Neural cell (in vitro differentiated cells): Measurements from ENCODE around the gene DUSP14. TPM values are rescaled to one million over a fixed set of nuclear protein-coding genes. Genes with fewer than 3 reads are reported as not detected.

ENCODE experiments used
- H2AFZ ChIP-seq: fragments of 200-600, 300-800 bp; sonication (generic), shearing (Covaris generic); 2 replicates; pipeline ENCODE4 v1.6.0; 2014; ENCODE audit warnings: low read depth, mild to moderate bottlenecking, antibody characterized with exemption, low read length, moderate library complexity
- H3F3A ChIP-seq: fragments of 200-600 bp; shearing (Covaris generic); 2 replicates; pipeline ENCODE4 v1.6.1; 2016; ENCODE audit warnings: mild to moderate bottlenecking, moderate library complexity, mixed read lengths, antibody characterized with exemption, low read length; ENCODE audit not compliant: insufficient read depth, poor library complexity, severe bottlenecking
- H3K27ac ChIP-seq: fragments of 200-600, 300-800 bp; sonication (generic), shearing (Covaris generic); 2 replicates; pipeline ENCODE4 v1.5.1; 2014; ENCODE audit warnings: mild to moderate bottlenecking, low read length, moderate library complexity
- H3K27me3 ChIP-seq: fragments of 300-800, 200-600 bp; sonication (generic), shearing (Covaris generic); 2 replicates; pipeline ENCODE4 v1.6.0; 2014; ENCODE audit warnings: mild to moderate bottlenecking, low read depth, low read length, moderate library complexity; ENCODE audit not compliant: insufficient read depth
- H3K36me3 ChIP-seq: fragments of 300-800, 200-600 bp; sonication (generic), shearing (Covaris generic); 2 replicates; pipeline ENCODE4 v1.5.1; 2014; ENCODE audit warnings: mild to moderate bottlenecking, antibody characterized with exemption, low read length, moderate library complexity; ENCODE audit not compliant: insufficient read depth
- H3K4me2 ChIP-seq: fragments of 300-800, 200-600 bp; sonication (generic), shearing (Covaris generic); 2 replicates; pipeline ENCODE4 v1.6.0; 2014; ENCODE audit warnings: mild to moderate bottlenecking, low read length
- H3K4me3 ChIP-seq: fragments of 300-800, 200-600 bp; sonication (generic), shearing (Covaris generic); 2 replicates; pipeline ENCODE4 v1.5.1; 2014; ENCODE audit warnings: mild to moderate bottlenecking, low read length, moderate library complexity
- H3K79me2 ChIP-seq: fragments of 200-600 bp; shearing (Covaris generic); replicated peaks from 2 replicates; pipeline ENCODE4 v1.6.0; 2014; ENCODE audit warnings: mild to moderate bottlenecking, low read length, moderate library complexity; ENCODE audit not compliant: insufficient read depth
- H3K9ac ChIP-seq: fragments of 300-800, 200-600 bp; sonication (generic), shearing (Covaris generic); 2 replicates; pipeline ENCODE4 v1.6.1; 2016; ENCODE audit warnings: mild to moderate bottlenecking, low read length, mixed read lengths
- H3K9me2 ChIP-seq: fragments of 200-600 bp; shearing (Covaris generic); 2 replicates; pipeline ENCODE4 v1.6.1; 2016; ENCODE audit warnings: mild to moderate bottlenecking, low read length, mixed read lengths; ENCODE audit not compliant: insufficient read depth
- H3K9me3 ChIP-seq: fragments of 200-600, 300-800 bp; sonication (generic), shearing (Covaris generic); 2 replicates; pipeline ENCODE4 v1.6.1; 2016; ENCODE audit warnings: mild to moderate bottlenecking, mixed run types, low read length, moderate library complexity, mixed read lengths
- H4K20me1 ChIP-seq: fragments of 200-600 bp; shearing (Covaris generic); 2 replicates; pipeline ENCODE4 v1.6.1; 2016; ENCODE audit warnings: mild to moderate bottlenecking, mixed run types; ENCODE audit not compliant: insufficient read depth
- CTCF ChIP-seq: fragments of 450-650 bp; IDR thresholded peaks from 2 replicates; pipeline ENCODE4 v1.5.1; 2014; ENCODE audit warnings: antibody characterized with exemption, mild to moderate bottlenecking, moderate library complexity; ENCODE audit not compliant: poor library complexity, severe bottlenecking
- EP300 ChIP-seq: fragments of 450-650 bp; conservative IDR thresholded peaks from 2 replicates; pipeline ENCODE4 v1.6.1; 2014; ENCODE audit warnings: antibody characterized with exemption, mild to moderate bottlenecking, moderate library complexity; ENCODE audit not compliant: poor library complexity, severe bottlenecking
- EZH2 ChIP-seq: fragments of 200-600, 300-800 bp; shearing (Covaris generic), sonication (generic); IDR thresholded peaks from 2 replicates; pipeline ENCODE4 v1.6.1; 2014; ENCODE audit warnings: antibody characterized with exemption, low read length, borderline replicate concordance, mild to moderate bottlenecking; ENCODE audit not compliant: insufficient read depth, poor library complexity, severe bottlenecking
- MXI1 ChIP-seq: fragments of 450-650 bp; conservative IDR thresholded peaks from 2 replicates; pipeline ENCODE4 v1.6.1; 2014; ENCODE audit warnings: antibody characterized with exemption, mild to moderate bottlenecking; ENCODE audit not compliant: poor library complexity, severe bottlenecking
- POLR2AphosphoS5 ChIP-seq: IDR thresholded peaks from 2 replicates; pipeline ENCODE4 v1.6.1; 2012
- RAD21 ChIP-seq: fragments of 450-650 bp; conservative IDR thresholded peaks from 2 replicates; pipeline ENCODE4 v1.6.1; 2014; ENCODE audit warnings: antibody characterized with exemption, mild to moderate bottlenecking, moderate library complexity
- REST ChIP-seq: IDR thresholded peaks from 2 replicates; pipeline ENCODE4 v1.6.1; 2012; ENCODE audit warnings: borderline replicate concordance
- SMC3 ChIP-seq: fragments of 450-650 bp; conservative IDR thresholded peaks from 2 replicates; pipeline ENCODE4 v1.6.1; 2014; ENCODE audit warnings: antibody characterized with exemption, mild to moderate bottlenecking, moderate library complexity; ENCODE audit not compliant: poor library complexity
- TAF1 ChIP-seq: IDR thresholded peaks from 2 replicates; pipeline ENCODE4 v1.6.1; 2012; ENCODE audit warnings: low read depth
- polyA plus RNA-seq: library from polyadenylated mRNA; depleted of rRNA; stranded (reverse); fragments of >200 nt; gene quantifications from 2 replicates; pipeline ENCODE4 v1.2.3, GENCODE V29; 2014

Gene DUSP14
- polyA plus RNA-seq, 1 donor from 2014 or later: 19.7 TPM

- H3K79me2 ChIP-seq: peaks cover 9% of the 10 kb centered on the region
- no peak overlapping the region for H3K27ac ChIP-seq
- no peak overlapping the region for H3K4me2 ChIP-seq
- H4K20me1 ChIP-seq: no peaks in the 10 kb centered on the region
- no peak overlapping the region for H3K9ac ChIP-seq
- no peak for TF ChIP-seq TAF1
- no peak for TF ChIP-seq EP300
- no peak for TF ChIP-seq MXI1
- no peak for TF ChIP-seq EZH2
- no peak for TF ChIP-seq REST
- TF ChIP-seq SMC3: no peak
- no peak for TF ChIP-seq POLR2AphosphoS5
- no peak for TF ChIP-seq CTCF
- TF ChIP-seq RAD21: no peak
- no peaks in the 10 kb centered on the region for H3K9me2 ChIP-seq
- no peaks in the 10 kb centered on the region for H3K27me3 ChIP-seq
- H3K9me3 ChIP-seq: no peaks in the 10 kb centered on the region
- H2AFZ ChIP-seq: no peak overlapping the region
- H3K4me3 ChIP-seq: no peak overlapping the region
- H3F3A ChIP-seq: no peaks in the 10 kb centered on the region
- peaks cover 10% of the 10 kb centered on the region for H3K36me3 ChIP-seq
Measured at GRCh38 chr17:37519251-37519985, 29.7 kb downstream of the DUSP14 start.

- Histone ChIP-seq H2AFZ (no peak overlapping the region), H3K27ac (no peak overlapping the region), H3K36me3 (peaks cover 10% of the 10 kb centered on the region), H4K20me1 (no peaks in the 10 kb centered on the region), H3K79me2 (peaks cover under 1% of the 10 kb centered on the region), H3K9me3 (no peaks in the 10 kb centered on the region), H3K4me3 (no peak overlapping the region), H3F3A (no peaks in the 10 kb centered on the region), H3K9me2 (no peaks in the 10 kb centered on the region), H3K27me3 (no peaks in the 10 kb centered on the region), H3K4me2 (no peak overlapping the region), H3K9ac (no peak overlapping the region)
- no peak for TF ChIP-seq SMC3
- TF ChIP-seq EZH2: no peak
- TF ChIP-seq REST: no peak
- TF ChIP-seq EP300: no peak
- TF ChIP-seq POLR2AphosphoS5: no peak
- TF ChIP-seq TAF1: no peak
- no peak for TF ChIP-seq CTCF
- no peak for TF ChIP-seq RAD21
- no peak for TF ChIP-seq MXI1
Measured at GRCh38 chr17:37520174-37520573, 30.5 kb downstream of the DUSP14 start.
